Lower leg skin (tissue), 3 donors: ENCODE measurements around the gene SLC4A4.

Source experiments
- POLR2A ChIP-seq, 2 donors: fragments of 450-650 bp; IDR thresholded peaks; one replicate each; pipeline ENCODE4 v1.6.1; 2016 to 2017; ENCODE audit warnings: antibody characterized with exemption in 2 of 2, mild to moderate bottlenecking in 1 of 2, moderate library complexity in 1 of 2
- TF ChIP-seq, protein P1 (sequence below), 3 donors: fragments of 450-650 bp; IDR thresholded peaks; one replicate each; pipeline ENCODE4 v1.5.1; 2016; ENCODE audit warnings: antibody characterized with exemption in 3 of 3, mild to moderate bottlenecking in 3 of 3, moderate library complexity in 2 of 3

DNA sequence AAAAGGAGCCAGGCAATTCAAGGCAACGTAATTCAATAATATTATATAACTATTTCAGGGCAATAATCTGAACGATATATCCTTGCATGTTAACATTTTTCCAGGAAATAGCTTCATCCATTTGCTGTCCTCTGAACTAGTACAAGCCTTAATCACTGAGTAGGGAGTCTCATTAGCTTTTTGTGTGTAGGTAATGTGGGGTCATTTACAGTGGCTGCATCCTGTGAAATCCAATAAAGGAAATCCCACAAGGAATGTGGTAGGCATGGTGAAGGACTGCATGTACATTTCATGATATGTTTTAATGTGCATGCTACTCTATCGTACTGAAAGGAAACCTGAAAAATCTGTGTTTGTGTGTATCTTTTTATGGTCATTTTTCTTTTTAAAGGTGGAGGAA lies 103.5 kb downstream of the SLC4A4 start:
- TF ChIP-seq, protein P1, sequence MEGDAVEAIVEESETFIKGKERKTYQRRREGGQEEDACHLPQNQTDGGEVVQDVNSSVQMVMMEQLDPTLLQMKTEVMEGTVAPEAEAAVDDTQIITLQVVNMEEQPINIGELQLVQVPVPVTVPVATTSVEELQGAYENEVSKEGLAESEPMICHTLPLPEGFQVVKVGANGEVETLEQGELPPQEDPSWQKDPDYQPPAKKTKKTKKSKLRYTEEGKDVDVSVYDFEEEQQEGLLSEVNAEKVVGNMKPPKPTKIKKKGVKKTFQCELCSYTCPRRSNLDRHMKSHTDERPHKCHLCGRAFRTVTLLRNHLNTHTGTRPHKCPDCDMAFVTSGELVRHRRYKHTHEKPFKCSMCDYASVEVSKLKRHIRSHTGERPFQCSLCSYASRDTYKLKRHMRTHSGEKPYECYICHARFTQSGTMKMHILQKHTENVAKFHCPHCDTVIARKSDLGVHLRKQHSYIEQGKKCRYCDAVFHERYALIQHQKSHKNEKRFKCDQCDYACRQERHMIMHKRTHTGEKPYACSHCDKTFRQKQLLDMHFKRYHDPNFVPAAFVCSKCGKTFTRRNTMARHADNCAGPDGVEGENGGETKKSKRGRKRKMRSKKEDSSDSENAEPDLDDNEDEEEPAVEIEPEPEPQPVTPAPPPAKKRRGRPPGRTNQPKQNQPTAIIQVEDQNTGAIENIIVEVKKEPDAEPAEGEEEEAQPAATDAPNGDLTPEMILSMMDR (IDR thresholded peaks at IDR 0.05) = no peak
- no peak for TF ChIP-seq POLR2A (IDR thresholded peaks at IDR 0.05)
